WTC11 (cell line): Measurements from ENCODE around the gene IRS1. TPM values are rescaled to one million over a fixed set of nuclear protein-coding genes. Genes with fewer than 3 reads are reported as not detected.

Experiments
- ATAC-seq: fragments of 200-7000 bp; cut with Tn5 transposase; 2 replicates; pipeline ENCODE4 v1.10.0; 2021; ENCODE audit warnings: mild to moderate bottlenecking, moderate library complexity
- CTCF ChIA-PET: fragments of 300-600 bp; sonication (Branson Sonifier 250); formaldehyde crosslinking; loops from one replicate; lab custom pipeline; 2021; ENCODE audit warnings: antibody characterized with exemption; lab: Charles Lee
- POLR2A ChIA-PET: fragments of 350-600 bp; sonication (Branson Sonifier 250); formaldehyde crosslinking; loops from one replicate; lab custom pipeline; 2021; ENCODE audit warnings: antibody characterized with exemption; lab: Charles Lee
- DNase-seq: peaks from one replicate; pipeline ENCODE4 v3.0.0; 2021; ENCODE audit warnings: low spot score
- H3K27ac Mint-ChIP-seq: 2 replicates; pipeline ENCODE4 v1.8.0; 2021; ENCODE audit warnings: mixed read lengths
- H3K27me3 Mint-ChIP-seq: 2 replicates; pipeline ENCODE4 v1.8.0; 2021; ENCODE audit warnings: low read depth, mild to moderate bottlenecking, moderate library complexity, mixed read lengths
- H3K36me3 Mint-ChIP-seq: 2 replicates; pipeline ENCODE4 v1.8.0; 2021; ENCODE audit warnings: mixed read lengths
- H3K4me1 Mint-ChIP-seq: 2 replicates; pipeline ENCODE4 v1.8.0; 2022; ENCODE audit warnings: mixed read lengths
- H3K4me3 Mint-ChIP-seq: 2 replicates; pipeline ENCODE4 v1.8.0; 2021; ENCODE audit warnings: mild to moderate bottlenecking, moderate library complexity, mixed read lengths
- H3K9me3 Mint-ChIP-seq: 2 replicates; pipeline ENCODE4 v1.8.0; 2021; ENCODE audit warnings: mixed read lengths
- AFF4 ChIP-seq: sonication (generic); formaldehyde crosslinking; IDR thresholded peaks from 2 replicates; pipeline ENCODE4 v1.8.1; 2023; ENCODE audit warnings: mild to moderate bottlenecking, missing genetic modification reagents, borderline replicate concordance
- ATF3 ChIP-seq: sonication (generic); formaldehyde crosslinking; conservative IDR thresholded peaks from 2 replicates; pipeline ENCODE4 v1.8.1; 2022; ENCODE audit warnings: mild to moderate bottlenecking, missing genetic modification reagents
- CREM ChIP-seq: sonication (generic); formaldehyde crosslinking; IDR thresholded peaks from 2 replicates; pipeline ENCODE4 v1.8.1; 2022; ENCODE audit warnings: mild to moderate bottlenecking, missing genetic modification reagents, moderate library complexity
- E2F1 ChIP-seq: sonication (generic); formaldehyde crosslinking; IDR thresholded peaks from 2 replicates; pipeline ENCODE4 v1.8.0; 2022; ENCODE audit warnings: mild to moderate bottlenecking, missing genetic modification reagents
- ERG ChIP-seq: fragments of 250-450 bp; sonication (Bioruptor Pico); IDR thresholded peaks from 2 replicates; pipeline ENCODE4 v1.8.0; 2021; ENCODE audit warnings: mild to moderate bottlenecking
- HMGXB4 ChIP-seq: sonication (generic); formaldehyde crosslinking; IDR thresholded peaks from 2 replicates; pipeline ENCODE4 v1.8.1; 2023; ENCODE audit warnings: mild to moderate bottlenecking, moderate library complexity, missing genetic modification reagents
- IRF1 ChIP-seq: sonication (generic); formaldehyde crosslinking; IDR thresholded peaks from 2 replicates; pipeline ENCODE4 v1.8.0; 2023; ENCODE audit warnings: missing genetic modification reagents
- IRF2 ChIP-seq: sonication (generic); formaldehyde crosslinking; IDR thresholded peaks from 2 replicates; pipeline ENCODE4 v1.8.0; 2022; ENCODE audit warnings: low read depth, missing genetic modification reagents, borderline replicate concordance
- MYBL2 ChIP-seq: sonication (generic); formaldehyde crosslinking; IDR thresholded peaks from 2 replicates; pipeline ENCODE4 v1.8.1; 2023; ENCODE audit warnings: mild to moderate bottlenecking, moderate library complexity, missing genetic modification reagents
- NFYB ChIP-seq: sonication (generic); formaldehyde crosslinking; conservative IDR thresholded peaks from 2 replicates; pipeline ENCODE4 v1.8.0; 2022; ENCODE audit warnings: low read depth, missing genetic modification reagents
- NR3C1 ChIP-seq: sonication (generic); formaldehyde crosslinking; conservative IDR thresholded peaks from 2 replicates; pipeline ENCODE4 v1.8.1; 2023; ENCODE audit warnings: low read depth, mild to moderate bottlenecking, missing genetic modification reagents
- RELA ChIP-seq: sonication (generic); formaldehyde crosslinking; IDR thresholded peaks from 2 replicates; pipeline ENCODE4 v1.8.1; 2022; ENCODE audit warnings: missing genetic modification reagents, mild to moderate bottlenecking, borderline replicate concordance
- TP53 ChIP-seq: sonication (generic); formaldehyde crosslinking; IDR thresholded peaks from 2 replicates; pipeline ENCODE4 v1.8.1; 2023; ENCODE audit warnings: mild to moderate bottlenecking, missing genetic modification reagents
- ZBTB43 ChIP-seq: sonication (generic); formaldehyde crosslinking; IDR thresholded peaks from 2 replicates; pipeline ENCODE4 v1.8.1; 2023; ENCODE audit warnings: mild to moderate bottlenecking, missing genetic modification reagents
- ZMAT4 ChIP-seq: fragments of 250-450 bp; sonication (Bioruptor Pico); IDR thresholded peaks from 2 replicates; pipeline ENCODE4 v1.9.0; 2021; ENCODE audit warnings: mild to moderate bottlenecking
- ZNF425 ChIP-seq: fragments of 250-450 bp; sonication (Bioruptor Pico); conservative IDR thresholded peaks from 2 replicates; pipeline ENCODE4 v1.9.0; 2021; ENCODE audit warnings: mild to moderate bottlenecking
- ZNF532 ChIP-seq: fragments of 250-450 bp; sonication (Bioruptor Pico); IDR thresholded peaks from 2 replicates; pipeline ENCODE4 v1.9.0; 2021; ENCODE audit warnings: mild to moderate bottlenecking, borderline replicate concordance
- total RNA-seq: library from RNA; stranded (reverse); gene quantifications from 3 replicates; pipeline ENCODE4 v1.2.3, GENCODE V29; 2021

The IRS1 gene
- total RNA-seq, 1 experiment from 2014 or later: 22.9 TPM

- Mint-ChIP-seq H3K4me3 (no peak overlapping the region), H3K27me3 (no peaks in the 10 kb centered on the region), H3K27ac (no peak overlapping the region), H3K4me1 (no peaks in the 10 kb centered on the region), H3K36me3 (no peaks in the 10 kb centered on the region), H3K9me3 (peaks cover 4% of the 10 kb centered on the region; the same call in 1 of the 2 replicates)
- ChIA-PET CTCF (no interaction called here), POLR2A (no interaction called here)
- DNase-seq (no peak), ATAC-seq (no peak)
- TF ChIP-seq IRF1 (CRISPR knock-in tag) (no peak), RELA (no peak), ERG (CRISPR knock-in tag) (no peak), E2F1 (CRISPR knock-in tag) (no peak), TP53 (CRISPR knock-in tag) (no peak), MYBL2 (CRISPR knock-in tag) (no peak), ZBTB43 (CRISPR knock-in tag) (no peak), ZNF532 (no peak), IRF2 (CRISPR knock-in tag) (no peak), ZNF425 (CRISPR knock-in tag) (no peak), ATF3 (CRISPR knock-in tag) (no peak), HMGXB4 (CRISPR knock-in tag) (no peak), AFF4 (CRISPR knock-in tag) (no peak), CREM (CRISPR knock-in tag) (no peak), NFYB (CRISPR knock-in tag) (no peak), ZMAT4 (CRISPR knock-in tag) (no peak), NR3C1 (no peak)
These were observed 93.7 kb downstream of the IRS1 start for GRCh38 chr2:226705965-226706364.
